ENCODE measurements around the gene INTU. TPM values are rescaled to one million over a fixed set of nuclear protein-coding genes. Genes with fewer than 3 reads are reported as not detected.
"Not testable (repeated sequence)": the region's sequence is repeated elsewhere in the genome, so short reads cannot be mapped to it uniquely, and the experiment has no call there.

The INTU gene
- 36.6 TPM for total RNA-seq (ENCODE audit: insufficient read depth, low replicate concordance)

GRCh38 chr4:127632420-127633403, at the start of gene INTU:
INTU (plus strand) TSS chr4:127632957; CDS start chr4:127633035, 78 bp downstream.
- peak; percentile 99 for DNase-seq (ENCODE audit: low spot score)

DNA sequence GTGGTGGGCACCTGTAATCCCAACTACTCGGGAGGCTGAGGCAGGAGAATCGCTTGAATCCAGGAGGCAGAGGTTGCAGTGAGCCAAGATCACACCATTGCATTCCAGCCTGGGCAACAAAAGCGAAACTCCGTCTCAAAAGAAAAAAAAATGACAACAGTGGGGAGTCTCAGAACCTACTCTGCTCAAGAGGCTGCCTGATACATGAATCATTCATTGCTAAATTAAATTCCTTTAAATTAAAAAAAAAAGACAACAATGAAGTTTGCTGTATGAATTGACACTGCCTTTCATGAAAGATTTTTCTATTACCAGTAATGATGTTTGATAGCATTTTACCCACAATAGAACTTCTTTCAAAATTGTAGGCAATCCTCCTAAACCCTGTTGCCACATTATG, 46.3 kb upstream of the INTU start:
- not testable (repeated sequence) for DNase-seq (ENCODE audit: low spot score)

- peak; percentile 22 for DNase-seq (ENCODE audit: low spot score)
Observed at GRCh38 chr4:127586922-127587571, 45.7 kb upstream of the INTU start.

DNA sequence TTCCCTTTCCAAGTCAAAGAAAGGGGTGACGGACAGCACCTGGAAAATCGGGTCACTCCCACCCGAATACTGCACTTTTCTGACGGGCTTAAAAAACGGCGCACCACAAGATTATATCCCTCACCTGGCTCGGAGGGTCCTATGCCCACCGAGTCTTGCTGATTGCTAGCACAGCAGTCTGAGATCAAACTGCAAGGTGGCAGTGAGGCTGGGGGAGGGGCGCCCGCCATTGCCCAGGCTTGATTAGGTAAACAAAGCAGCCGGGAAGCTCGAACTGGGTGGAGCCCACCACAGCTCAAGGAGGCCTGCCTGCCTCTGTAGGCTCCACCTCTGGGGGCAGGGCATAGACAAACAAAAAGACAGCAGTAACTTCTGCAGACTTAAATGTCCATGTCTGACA, 43.6 kb upstream of the INTU start:
- not testable (repeated sequence) for DNase-seq (ENCODE audit: low spot score)

DNA sequence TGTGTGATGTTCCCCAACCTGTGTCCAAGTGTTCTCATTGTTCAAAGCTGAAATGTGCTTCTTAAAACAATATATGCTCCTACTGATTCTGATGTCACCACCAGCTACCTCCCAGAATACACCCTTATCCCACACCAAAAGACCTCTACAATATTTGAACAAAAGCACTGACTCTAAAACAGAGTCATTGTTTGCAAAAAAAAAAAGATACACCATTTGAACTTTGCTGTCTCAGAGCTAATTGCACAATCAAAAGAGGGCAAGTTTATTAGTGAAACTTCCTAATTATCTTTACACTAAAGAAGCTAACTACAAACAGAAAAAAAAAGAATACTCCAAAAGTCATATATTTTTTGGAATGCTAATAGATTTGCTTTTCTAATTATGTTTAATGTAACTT, 34.1 kb upstream of the INTU start:
- DNase-seq (ENCODE audit: low spot score): no peak

DNA sequence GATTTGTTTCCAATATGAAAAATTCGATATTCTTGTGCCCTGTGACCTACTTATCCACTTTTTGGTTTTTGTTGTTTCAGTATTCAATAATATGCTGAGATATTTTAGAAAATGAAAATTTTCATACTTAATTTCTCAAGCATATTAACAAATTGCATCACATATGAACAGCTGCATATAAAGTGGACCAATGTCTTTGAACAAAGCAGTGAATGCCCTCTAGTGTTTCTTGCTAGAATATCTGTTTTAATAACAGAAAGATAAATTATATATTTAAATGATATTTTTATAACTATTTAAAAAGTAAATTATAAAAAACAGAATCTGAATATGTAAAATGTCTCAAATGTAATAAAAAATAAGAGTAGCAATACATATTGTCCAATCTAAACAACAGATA, 31.7 kb upstream of the INTU start:
- DNase-seq (ENCODE audit: low spot score): no peak

GRCh38 chr4:127604949-127605709, 27.6 kb upstream of the INTU start:
- DNase-seq (ENCODE audit: low spot score): peak; percentile 22

DNA sequence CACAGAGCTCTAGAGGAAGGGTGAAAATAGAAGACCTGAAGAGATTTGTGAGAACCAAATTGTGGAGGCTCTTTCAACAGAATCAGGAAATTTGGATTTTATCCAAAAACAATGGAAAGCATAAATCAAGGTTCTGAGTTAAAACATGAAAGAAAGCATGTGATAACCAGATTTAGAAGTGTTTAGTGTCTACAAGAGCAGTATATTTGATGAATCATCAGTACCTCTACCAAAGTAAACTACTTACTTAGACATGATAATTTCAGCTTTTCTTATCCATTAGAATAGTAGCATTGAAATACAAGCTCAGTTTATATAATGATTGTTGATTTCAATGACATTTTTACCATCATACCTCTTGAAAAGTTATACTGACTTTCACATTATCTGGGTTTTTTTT, 25.9 kb upstream of the INTU start:
- DNase-seq (ENCODE audit: low spot score): peak; percentile 6

GRCh38 chr4:127609484-127609883, 23.3 kb upstream of the INTU start:
- DNase-seq (ENCODE audit: low spot score): no peak

DNA sequence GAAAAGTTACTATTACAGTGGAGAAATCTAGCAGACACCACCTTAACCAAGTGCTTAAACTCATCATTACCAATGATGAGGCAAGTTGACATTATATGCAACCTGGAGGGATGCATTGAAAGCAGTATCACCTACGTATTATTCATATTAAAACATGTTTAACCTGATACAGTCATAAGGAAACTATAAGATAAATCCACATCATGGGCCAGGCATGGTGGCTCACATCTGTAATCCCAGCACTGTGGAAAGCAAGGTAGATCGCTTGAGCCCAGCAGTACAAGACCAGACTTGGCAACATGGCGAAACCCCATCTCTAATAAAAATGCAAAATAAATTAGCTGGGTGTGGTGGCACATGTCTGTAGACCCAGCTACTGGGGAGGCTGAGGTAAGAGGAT, 22.3 kb upstream of the INTU start:
- DNase-seq (ENCODE audit: low spot score): no peak

DNA sequence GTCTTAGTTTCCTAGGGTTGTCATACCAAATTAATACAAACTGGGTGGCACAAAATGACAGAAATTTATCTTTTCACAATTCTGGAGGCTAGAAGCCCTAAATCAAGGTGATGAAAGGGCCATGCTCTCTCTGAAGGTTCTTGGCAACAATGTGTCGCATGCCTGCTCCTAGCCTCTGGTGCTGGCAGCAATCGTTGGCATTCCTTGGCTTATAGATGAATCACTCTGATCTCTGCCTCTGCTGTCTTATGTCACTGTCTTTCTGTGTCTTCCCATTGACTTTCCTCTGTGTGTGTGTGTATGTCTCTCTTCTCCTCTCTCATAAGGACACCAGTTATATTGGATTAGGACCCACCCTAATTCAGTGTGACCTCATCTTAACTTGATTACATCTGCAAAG, 15.9 kb upstream of the INTU start:
- no peak for DNase-seq (ENCODE audit: low spot score)

DNA sequence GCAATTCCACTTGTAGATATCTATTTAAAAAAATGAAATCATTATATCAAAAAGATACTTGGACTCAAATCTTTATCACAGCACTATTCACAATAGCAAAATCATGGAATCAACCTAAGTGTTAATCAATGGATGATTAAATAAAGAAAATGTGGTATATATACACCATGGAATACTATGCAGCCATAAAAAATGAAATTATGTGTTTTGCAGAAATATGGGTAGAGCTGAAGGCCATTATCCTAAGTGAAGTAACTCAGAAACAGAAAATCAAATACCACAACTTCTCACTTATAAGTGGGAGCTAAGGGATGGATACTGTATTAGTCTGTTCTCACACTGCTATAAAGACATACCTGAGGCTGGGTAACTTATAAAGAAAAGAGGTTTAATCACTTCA, 14.3 kb upstream of the INTU start:
- DNase-seq (ENCODE audit: low spot score): no peak

DNA sequence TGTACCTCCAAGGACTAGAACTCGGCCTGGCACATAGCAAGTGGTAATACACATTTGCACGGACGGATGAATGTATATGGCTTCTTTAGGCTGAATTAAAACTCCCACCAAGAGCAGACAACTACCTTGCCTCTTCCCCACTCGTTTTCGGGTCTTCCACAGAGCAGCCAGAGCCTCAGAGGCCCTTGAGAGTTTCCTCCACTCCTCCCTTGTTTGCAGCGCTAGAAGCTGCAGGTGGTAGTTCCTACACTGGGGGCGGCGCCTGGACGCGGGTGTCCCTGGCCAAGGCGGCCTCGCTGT, 10.2 kb upstream of the INTU start:
- no peak for DNase-seq (ENCODE audit: low spot score)

GRCh38 chr4:127622921-127623796, 9.6 kb upstream of the INTU start:
- no peak for DNase-seq (ENCODE audit: low spot score)

DNA sequence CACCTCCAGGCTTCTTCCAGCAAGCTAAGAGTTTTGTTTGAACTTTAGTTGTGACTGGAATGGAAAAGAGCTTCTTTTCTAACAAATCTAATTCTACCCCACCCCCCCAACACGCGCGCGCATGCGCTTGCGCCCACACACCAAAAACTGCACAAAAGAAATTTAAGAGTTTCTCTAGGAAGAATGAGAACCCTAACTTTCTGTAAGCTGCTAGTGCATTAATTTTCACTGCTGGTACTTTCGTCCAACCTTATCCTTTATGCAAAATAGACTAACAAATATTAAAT, 9.0 kb upstream of the INTU start:
- DNase-seq (ENCODE audit: low spot score): no peak

DNA sequence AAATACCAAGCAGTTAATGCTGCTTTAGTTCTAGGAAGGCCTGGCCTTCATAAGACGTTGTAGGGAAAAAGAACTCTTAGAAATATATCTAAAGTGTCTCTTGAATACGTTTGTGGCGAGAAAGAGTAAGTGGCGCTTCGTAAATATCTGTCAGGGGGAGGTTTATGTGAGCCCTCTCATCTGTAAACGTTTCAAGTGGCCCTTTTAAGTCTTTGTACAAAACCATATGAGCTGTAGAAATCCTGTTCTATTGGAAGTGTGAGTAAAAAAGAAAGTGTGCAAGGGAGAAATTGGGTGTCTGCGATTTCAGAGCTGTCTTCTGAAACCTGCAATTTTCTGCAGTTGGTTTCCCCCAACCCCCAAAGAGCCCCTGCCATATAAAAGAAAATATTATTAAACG, 8.6 kb upstream of the INTU start:
- no peak for DNase-seq (ENCODE audit: low spot score)

DNA sequence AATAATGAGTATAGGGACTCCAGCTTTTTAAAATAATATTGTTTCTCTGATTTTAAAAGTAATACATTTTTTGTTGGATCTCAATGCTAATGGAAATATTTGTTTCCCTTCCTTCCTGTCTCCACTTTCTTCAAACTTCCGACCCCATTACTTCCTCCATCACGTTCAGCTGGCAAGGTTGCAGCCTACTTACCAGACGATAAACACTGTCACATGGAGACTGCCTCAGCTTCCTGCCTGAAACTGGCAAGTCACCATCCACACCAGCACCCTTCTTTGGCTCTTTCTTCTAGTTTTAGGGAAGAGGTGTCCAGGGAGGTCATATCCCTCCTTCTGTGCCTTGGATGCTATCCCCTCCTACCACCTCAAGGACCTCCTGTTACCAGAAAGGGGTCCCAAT, 3.4 kb upstream of the INTU start:
- DNase-seq (ENCODE audit: low spot score): no peak

GRCh38 chr4:127630152-127630551, 2.6 kb upstream of the INTU start:
- no peak for DNase-seq (ENCODE audit: low spot score)

DNA sequence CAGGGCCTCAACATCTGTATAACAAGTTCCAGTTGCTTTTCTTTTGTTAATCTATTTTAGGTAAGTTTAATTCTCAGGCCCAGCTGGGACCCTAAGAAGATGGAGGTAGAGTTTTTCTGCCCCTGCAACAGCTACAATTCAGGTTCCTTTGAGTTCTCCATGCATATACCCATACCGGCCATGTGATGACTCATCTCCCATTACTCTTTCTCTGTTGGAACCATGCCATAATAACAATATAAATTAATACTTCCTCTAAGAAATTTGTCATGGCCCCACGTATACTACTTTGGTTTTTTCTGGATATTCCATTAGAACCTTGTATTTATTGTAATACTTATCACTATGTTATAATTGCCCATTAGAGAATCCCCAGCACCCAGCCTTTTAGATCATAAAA, 1.3 kb upstream of the INTU start:
- no peak for DNase-seq (ENCODE audit: low spot score)

DNA sequence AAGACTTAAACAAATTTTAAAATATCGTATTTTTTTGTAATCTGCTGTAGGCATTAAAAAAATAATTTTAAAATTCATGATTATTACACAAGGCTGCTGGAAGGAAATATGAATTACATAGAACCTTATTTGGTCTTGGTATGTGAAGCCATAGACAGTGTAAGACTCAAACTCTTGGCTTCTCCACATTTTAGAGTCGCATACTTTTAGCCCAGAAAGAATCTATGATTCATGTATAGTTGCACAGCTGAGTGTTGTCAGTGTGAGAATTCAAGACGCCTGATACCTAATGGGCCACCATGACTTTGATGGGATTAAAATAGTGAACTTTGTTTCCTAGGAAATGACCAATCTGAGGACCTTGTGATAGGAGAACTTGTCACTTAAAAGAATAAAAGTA, 1.4 kb downstream of the INTU start:
- no peak for DNase-seq (ENCODE audit: low spot score)

GRCh38 chr4:127641524-127641923, 8.8 kb downstream of the INTU start:
- DNase-seq (ENCODE audit: low spot score): no peak

DNA sequence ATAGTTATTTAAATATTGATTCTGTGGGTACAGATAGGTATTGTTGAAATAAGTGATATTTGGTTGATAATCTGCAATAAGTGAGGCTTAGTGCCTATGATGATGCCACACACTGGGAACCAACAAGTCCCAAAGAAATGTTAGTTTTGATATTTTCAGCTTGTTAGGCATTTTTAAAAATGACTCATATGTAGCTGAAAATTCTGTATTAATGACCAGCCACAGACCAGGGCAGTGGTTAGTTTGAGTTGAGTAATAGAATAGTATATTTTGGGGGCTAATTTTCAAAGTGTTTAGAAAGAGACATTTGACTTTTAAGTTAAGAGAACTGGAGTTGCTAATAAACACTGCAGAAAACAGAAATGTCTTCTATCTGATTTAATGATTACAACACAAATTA, 9.4 kb downstream of the INTU start:
- DNase-seq (ENCODE audit: low spot score): no peak

Measured in umbilical cord (tissue), 2 donors.